G401.6 (cell line): ENCODE results near the gene TAOK1.

Experiments used
- FAIRE-seq: peaks from 2 replicates; lab custom pipeline; 2012; peaks lifted over from hg19 to GRCh38; lab: Jason Lieb, UNC

Gene TAOK1

GRCh38 chr17:29379084-29379991 lies 10.8 kb upstream of the TAOK1 start:
- FAIRE-seq, result no peak

DNA sequence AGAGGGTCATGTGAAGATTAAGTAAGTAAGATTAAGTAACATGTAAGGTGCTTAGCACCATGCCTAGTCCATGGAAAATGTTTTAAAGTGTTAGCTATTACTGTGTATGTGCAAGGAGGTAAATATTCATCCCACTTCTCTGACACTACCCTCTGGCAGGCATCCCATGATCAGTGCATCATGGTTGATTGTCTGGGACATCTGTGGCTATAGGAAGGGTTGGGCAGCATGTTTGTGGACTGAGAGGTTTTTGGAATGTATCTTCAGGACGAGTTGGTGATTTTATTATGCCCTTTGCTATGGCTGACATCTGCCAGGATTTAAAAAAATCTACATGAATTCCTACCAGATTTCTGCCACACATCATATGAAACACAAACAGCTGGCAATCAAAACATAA lies 6.5 kb upstream of the TAOK1 start:
- FAIRE-seq, result no peak

DNA sequence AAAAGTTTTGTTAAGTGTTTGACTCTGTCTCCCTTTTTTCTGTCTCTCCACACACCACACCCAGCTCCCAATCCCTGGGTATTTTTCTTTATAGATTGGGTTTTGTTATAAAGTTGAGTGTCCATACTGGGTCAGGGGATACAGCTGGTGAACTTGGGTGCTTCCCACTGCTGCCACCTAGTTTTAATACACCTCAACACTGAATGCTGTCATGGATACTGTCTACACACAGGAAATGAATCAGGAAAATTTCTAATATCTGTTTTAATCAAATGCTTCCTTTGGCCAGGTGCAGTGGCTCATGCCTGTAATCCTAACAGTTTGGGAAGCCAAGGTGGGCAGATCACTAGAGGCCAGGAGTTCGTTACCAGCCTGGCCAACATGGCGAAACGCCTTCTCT lies 5.3 kb upstream of the TAOK1 start:
- FAIRE-seq, result no peak

- no peak for FAIRE-seq
Observed at GRCh38 chr17:29386760-29387159, 3.4 kb upstream of the TAOK1 start.

DNA sequence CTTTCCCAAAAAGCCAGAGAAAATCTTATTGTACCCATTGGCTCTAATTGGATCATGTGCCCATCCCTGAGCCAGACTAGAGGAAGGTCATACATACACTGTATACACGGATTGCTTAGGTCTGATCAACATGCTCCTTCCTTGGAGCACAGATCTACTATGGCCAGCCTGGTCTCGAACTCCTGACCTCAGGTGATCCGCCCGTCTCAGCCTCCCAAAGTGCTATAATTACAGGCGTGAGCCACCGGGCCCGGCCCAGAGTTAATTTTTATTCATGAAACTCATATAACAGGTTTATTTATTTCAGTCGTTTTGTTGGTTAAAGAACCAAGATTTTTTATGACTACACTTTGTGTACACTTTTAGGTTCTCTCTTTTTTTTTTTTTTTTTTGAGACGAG lies 1.2 kb upstream of the TAOK1 start:
- FAIRE-seq, result no peak

- peak; percentile 27 for FAIRE-seq
Observed at GRCh38 chr17:29390851-29391631, 878 bp downstream of the TAOK1 start.

DNA sequence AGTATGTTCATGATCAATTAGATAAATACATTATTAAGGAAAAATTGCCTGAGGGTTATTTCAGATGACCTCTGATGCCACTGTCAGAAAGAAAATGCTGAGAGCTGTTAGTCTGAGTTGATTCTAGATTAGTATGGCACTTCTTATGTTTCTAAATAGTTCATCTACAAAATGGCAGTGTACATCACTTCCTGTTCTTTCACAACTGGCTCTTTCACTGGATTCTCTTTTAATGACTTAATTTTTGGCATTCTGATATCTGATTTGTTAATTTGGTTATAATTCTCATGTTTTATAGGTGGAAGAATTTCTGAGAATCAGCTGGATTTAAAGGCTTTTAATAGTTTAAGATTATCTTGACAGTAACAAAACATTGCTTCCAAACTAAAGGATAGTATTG lies 3.3 kb downstream of the TAOK1 start:
- FAIRE-seq, result peak; percentile 63

- FAIRE-seq, result no peak
Observed at GRCh38 chr17:29394761-29395160, 4.6 kb downstream of the TAOK1 start.

GRCh38 chr17:29396066-29396465 lies 5.9 kb downstream of the TAOK1 start:
- no peak for FAIRE-seq

- FAIRE-seq, result no peak
Observed at GRCh38 chr17:29399634-29400033, 9.5 kb downstream of the TAOK1 start.

DNA sequence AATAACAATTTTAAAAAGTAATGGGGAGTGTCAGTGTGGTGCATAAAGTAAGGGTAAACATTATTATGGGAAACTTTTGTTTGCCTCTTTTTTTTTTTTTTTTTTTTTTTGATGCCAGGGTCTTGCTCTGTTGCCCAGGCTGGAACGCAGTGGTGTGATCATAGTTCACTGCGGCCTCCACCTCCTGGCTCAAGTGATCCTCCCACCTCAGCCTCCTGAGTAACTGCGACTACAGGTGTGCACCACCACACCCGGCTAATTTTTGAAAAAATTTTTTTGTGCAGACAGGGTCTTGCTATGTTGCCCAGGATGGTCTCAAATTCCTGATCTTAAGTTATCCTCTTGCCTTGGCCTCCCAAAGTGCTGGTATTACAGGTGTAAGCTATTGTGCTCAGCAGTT lies 10.7 kb downstream of the TAOK1 start:
- no peak for FAIRE-seq

DNA sequence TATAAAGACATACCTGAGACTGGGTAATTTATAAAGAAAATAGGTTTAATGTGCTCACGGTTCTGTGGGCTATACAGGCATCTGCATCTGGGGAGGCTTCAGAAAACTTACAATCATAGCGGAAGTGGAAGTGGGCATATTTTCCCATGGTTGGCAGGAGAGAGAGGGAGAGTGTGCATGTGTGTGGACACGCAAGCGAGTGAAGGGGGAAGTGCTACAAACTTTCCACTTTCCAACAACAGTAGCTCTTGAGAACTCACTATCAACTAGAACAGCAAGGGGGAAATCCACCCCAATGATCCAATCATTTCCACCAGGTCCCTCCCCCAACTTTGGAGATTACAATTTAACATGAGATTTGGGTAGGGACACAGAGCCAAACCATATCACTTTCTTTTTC lies 11.1 kb downstream of the TAOK1 start:
- FAIRE-seq, result no peak

GRCh38 chr17:29407856-29408255 lies 17.7 kb downstream of the TAOK1 start:
- FAIRE-seq, result no peak

DNA sequence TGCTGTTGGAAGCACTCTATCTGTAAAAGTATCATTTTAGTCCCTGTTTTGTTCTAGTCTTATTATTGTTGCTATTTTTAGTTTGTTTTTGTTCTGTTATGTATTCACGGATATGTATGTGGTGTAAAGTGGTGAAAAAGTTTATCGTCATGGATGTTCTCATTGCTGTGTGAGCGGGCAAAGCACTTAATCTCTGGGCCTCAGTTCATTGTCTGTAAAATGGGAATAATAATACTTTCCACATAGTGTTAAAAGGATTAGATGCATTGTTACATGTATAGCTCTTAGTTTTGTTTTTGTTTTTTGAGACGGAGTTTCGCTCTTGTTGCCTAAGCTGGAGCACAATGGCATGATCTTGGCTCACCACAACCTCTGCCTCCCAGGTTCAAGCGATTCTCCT lies 19.8 kb downstream of the TAOK1 start:
- FAIRE-seq, result no peak

DNA sequence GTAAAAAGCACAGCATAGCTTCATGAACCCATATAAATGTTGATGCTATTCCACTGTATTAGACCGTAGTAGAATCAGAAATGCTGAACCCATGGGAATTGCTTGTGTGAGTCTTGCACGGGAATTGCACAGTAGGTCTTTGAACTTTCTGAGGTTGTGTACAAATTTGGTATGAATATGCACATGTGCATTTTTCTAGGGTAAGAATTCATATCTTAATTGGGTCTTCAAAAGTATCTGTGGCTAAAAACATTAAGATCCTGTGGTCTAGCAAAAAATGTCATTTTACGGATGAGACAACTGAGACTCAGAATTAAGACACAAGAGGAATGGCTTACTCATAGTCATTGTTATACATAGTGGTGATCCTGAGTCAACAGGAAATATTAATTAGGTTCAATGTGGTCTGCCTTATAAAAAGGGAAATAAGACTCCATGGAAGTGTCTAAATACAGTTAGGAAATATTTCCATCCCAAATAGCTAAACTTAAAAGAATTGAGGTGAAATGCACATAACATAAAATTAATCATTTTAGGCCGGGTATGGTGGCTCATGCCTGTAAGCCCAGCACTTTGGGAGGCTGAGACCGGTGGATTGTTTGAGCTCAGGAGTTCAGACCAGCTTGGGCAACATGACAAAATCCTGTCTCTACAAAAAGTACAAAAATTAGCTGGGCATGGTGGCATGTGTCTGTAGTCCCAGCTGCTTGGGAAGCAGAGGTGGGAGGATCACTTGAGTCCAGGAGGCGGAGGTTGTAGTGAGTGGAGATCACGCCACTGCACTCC lies 22.8 kb downstream of the TAOK1 start:
- FAIRE-seq, result no peak

DNA sequence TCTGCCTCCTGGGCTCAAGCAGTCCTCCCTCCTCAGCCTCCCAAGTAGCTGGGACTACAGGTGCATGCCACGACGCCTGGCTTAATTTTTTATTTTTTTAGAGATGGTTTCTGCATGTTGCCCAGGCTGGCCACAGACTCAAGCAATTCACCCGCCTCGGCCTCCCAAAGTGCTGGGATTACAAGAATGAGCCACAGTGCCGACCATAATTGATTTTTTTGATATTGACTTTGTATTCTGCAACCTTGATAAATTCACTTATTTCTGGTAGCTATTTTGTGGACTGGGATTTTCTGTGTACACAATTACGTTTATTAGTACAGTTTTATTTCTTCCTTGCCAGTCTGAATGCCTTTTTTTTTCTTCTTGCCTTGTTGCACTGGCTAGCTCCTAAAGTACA lies 30.0 kb downstream of the TAOK1 start:
- no peak for FAIRE-seq

GRCh38 chr17:29430275-29430674 lies 40.1 kb downstream of the TAOK1 start:
- no peak for FAIRE-seq

DNA sequence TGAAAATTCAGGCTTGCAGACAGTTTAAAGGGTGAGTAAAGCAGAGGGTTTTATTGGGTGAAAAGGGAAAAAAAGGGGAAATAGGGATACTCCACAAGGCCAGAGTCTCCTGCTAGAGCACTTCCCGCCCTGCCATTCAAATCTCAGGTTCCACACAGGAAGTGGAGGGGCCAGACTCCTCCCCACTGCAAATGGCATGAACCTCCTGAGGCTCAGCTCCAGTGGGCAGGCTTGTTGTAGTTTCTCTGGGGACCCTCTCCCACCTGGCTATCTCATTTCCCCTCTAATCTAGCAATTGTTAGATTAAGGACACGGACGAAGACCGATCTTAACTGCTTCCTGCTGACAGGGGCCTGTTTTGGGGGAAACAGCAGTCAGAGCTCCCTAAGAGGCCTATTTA lies 43.4 kb downstream of the TAOK1 start:
- no peak for FAIRE-seq

DNA sequence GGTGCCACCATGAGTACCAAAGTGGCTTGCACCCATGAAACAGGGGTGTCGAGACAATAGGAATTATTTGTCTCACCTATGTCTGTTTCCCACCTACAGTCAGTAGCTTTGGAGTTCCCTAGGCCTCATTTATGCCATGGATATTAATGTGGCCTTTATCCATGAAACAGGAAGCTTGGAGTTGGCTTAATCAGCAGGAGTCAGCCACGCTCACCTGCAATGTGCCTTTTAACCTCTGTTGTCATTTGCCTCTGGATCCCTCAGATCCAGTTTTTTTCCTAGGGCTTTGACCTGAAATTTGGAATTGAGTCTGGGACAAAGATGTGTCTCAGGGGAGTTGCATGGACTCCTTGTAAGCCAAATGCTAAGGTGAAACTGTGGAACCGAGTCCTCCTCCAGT lies 44.4 kb downstream of the TAOK1 start:
- no peak for FAIRE-seq

DNA sequence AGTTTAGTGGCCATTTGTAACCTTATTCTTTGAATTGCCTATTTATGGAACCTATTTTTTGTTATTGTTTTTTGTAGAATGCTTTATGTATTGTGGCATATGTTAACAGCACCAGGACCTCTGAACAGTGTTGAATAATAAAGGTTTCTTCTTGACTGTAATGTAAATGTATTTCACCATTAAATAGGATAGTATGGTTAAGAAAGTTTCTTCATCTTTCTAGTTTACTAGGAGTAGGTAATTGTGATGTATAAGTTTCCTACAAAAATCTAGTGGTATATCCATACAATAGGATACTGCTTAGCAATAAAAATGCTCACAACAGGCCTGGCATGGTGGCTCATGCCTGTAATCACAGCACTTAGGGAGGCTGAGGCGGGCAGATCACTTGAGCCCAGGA lies 52.3 kb downstream of the TAOK1 start:
- no peak for FAIRE-seq

DNA sequence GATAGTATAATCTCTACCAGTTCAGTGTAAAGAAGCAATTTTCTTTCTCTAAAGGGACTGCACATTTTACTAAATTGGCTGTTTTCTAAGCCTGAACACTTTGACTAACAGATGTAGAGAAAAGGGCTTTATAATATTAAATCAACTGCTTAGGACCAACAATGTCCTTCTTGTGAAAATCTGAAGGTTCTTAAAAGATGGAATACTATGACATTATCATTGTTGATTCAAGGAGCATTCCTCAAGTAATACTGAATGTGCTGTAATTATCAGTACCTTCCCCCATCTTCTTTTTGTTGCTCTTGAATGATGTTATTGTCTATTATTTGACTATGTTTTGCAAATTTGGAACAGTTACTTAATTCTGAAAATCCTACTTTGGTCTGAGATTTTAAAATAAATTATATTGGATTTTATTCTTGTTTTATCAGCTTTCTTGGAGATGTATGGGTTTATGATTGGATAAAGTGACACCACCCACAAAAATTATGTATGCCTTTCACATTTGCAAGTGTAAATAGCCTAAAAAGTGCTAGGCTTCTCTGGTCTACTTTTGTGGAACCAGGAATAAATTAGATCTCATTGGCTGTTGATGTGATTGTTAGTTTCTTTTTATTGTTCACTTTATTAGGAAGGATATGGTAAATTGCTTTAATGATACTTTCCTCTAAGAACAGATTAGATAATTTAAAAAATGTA lies 53.0 kb downstream of the TAOK1 start:
- FAIRE-seq, result peak; percentile 17

DNA sequence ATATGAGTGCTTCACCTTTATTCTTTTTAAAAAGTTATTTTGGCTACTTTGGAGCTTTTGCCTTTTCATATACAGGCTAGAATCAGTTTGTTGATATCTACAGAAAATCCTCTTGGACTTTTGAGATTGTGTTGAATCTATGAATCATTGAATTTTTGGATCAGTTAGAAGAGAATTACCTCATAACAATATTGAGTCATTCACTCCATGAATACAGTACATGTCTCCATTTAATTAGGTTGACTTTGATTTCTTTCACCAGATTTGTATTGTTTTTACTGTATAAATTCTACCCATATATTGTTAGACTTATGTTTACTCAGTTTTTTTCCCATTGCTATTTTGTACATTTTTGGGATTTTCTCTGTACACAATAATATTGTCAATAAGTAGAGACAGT lies 54.4 kb downstream of the TAOK1 start:
- peak; percentile 52 for FAIRE-seq
